ENCODE results near the gene TRIM61. TPM values are rescaled to one million over a fixed set of nuclear protein-coding genes. Genes with fewer than 3 reads are reported as not detected.

Gene TRIM61
- total RNA-seq, 1 experiment from 2014 or later, result not detected

Other genes with a start within 250 kb of the TRIM61 start
- gene SMIM31, start 223.5 kb downstream of the TRIM61 start, total RNA-seq (2014; rRNA removed; shearing (Covaris generic)), result not detected in 2 replicates
- gene APELA, start 100.5 kb downstream of the TRIM61 start, total RNA-seq (2014; rRNA removed; shearing (Covaris generic)), result not detected in 2 replicates
- gene TRIM60, start 54.3 kb upstream of the TRIM61 start, total RNA-seq (2014; rRNA removed; shearing (Covaris generic)), result not detected in 2 replicates
- gene TRIM75, start 76.2 kb upstream of the TRIM61 start, total RNA-seq (2014; rRNA removed; shearing (Covaris generic)), result not detected in 2 replicates
- gene TMEM192, start 135.2 kb upstream of the TRIM61 start, total RNA-seq (2014; rRNA removed; shearing (Covaris generic)), result 3.0 and 4.1 TPM in 2 replicates
- gene KLHL2, start 229.9 kb upstream of the TRIM61 start, total RNA-seq (2014; rRNA removed; shearing (Covaris generic)), result 13.0 and 14.2 TPM in 2 replicates